ENCODE data around the gene ATP5MK.
A peak's percentile ranks its signal among the peaks of the same experiment; 100 is the strongest.
"Not testable (repeated sequence)": the region's sequence is repeated elsewhere in the genome, so short reads cannot be mapped to it uniquely, and the experiment has no call there.

ATP5MK gene

GRCh38 chr10:103395754-103396066 lies 565 bp downstream of the ATP5MK start:
- peak; percentile 35 for DNase-seq

GRCh38 chr10:103394180-103394579 lies 2.1 kb downstream of the ATP5MK start:
- no peak for DNase-seq

GRCh38 chr10:103382769-103383168 lies 13.5 kb downstream of the ATP5MK start:
- no peak for DNase-seq

GRCh38 chr10:103374263-103374662 lies 22.0 kb downstream of the ATP5MK start:
- no peak for DNase-seq

GRCh38 chr10:103373544-103373943 lies 22.7 kb downstream of the ATP5MK start:
- DNase-seq: no peak

GRCh38 chr10:103367782-103368518 lies 28.3 kb downstream of the ATP5MK start, which contains the start of gene TAF5:
TSS of gene TAF5 (plus strand) at chr10:103367976. CDS start at chr10:103367990, 14 bp downstream.
- peak; percentile 95 for DNase-seq

GRCh38 chr10:103367379-103367781 lies 28.9 kb downstream of the ATP5MK start:
- peak; percentile 45 for DNase-seq

GRCh38 chr10:103360791-103361190 lies 35.5 kb downstream of the ATP5MK start:
- peak; percentile 2 for DNase-seq

- DNase-seq: not testable (repeated sequence)
Measured at GRCh38 chr10:103359493-103359892, 36.8 kb downstream of the ATP5MK start.

- DNase-seq: no peak
Measured at GRCh38 chr10:103355906-103356599, 40.2 kb downstream of the ATP5MK start.

- not testable (repeated sequence) for DNase-seq
Measured at GRCh38 chr10:103354567-103354966, 41.7 kb downstream of the ATP5MK start.

- DNase-seq: no peak
Measured at GRCh38 chr10:103353281-103353680, 43.0 kb downstream of the ATP5MK start.

- peak; percentile 90 for DNase-seq
Measured at GRCh38 chr10:103350517-103351260, 45.6 kb downstream of the ATP5MK start, which contains the start of gene PCGF6. TSS of gene PCGF6 (minus strand) at chr10:103351140. CDS start at chr10:103351066, 74 bp downstream.

GRCh38 chr10:103350175-103350516 lies 46.1 kb downstream of the ATP5MK start:
- DNase-seq: peak; percentile 21
